ENCODE measurements around the gene GUCA2B.

GUCA2B gene

DNA sequence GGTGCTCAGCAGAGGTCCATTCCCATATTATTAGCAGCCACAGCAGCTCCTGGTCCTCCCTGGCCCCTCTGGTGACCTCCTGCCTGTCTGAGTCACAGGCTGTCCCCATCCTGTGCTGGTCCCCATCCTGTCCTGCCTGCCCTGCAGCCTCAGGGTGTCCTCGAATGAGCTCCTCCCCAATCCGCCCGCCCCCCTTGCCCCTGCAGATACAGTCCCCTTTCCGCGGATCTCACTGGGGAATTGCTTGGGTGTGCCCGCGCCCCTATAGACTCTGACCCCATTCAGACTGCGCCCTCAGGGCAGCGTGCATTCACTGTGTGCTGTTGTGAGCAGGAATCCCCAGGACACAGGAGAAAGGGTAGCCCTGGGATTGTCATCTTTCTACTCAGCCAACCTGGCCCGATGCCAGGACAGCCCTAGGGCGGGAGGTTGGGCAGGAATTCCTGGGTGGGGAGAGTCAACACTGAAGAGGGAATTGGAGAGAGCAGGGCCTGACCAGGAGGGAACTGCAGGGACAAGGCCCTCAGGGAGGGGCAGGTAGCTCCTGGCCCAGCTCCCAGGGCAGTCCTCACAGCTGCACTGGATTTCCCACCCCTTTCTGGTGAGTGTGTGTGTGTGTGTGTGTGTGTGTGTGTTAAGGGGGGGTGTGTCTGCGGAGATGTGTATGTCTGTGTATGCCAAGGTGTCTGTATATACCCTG lies 12.5 kb downstream of the GUCA2B start:
- no peak for DNase-seq (ENCODE audit: low read depth in 2 of 3, low spot score in 2 of 3)

DNA sequence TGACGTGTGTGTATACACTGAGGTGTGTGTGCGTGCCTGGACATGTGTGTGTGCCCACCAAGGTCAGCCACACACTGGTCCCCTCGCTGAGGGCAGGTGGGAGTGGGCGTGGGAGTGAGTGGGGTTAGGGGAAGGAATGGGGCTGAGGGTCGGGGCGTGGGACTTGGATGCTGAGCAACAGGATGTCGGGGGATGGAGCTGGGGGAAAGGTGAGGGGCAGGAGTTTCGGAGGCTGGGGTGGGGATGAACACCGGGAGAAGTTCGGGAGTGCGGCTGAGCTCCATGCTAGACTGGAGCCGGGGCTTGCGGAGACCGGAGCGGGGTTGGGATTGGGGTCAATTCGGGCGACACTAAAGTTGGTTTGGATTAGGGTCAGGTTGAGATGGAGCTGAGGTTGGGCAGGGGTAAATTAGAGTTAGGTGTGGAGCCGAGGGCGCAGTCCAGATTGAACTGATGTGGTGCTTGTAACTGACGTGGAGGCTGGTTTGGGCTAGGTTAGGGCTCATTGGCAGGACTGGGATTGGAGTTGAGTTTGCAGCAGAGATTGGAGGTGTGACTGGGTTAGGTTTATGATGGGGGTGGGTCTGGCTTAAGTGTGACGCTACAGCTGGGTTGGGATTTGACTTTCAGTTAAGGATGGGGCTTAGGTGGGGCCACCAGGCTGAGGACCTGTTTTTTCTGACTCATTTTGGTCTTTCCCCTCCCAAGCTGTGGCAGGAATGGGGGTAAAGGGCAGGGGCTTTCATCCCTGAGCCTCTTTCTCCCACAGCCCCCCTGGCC lies 14.6 kb downstream of the GUCA2B start:
- no peak for DNase-seq (ENCODE audit: low read depth in 2 of 3, low spot score in 2 of 3)

DNA sequence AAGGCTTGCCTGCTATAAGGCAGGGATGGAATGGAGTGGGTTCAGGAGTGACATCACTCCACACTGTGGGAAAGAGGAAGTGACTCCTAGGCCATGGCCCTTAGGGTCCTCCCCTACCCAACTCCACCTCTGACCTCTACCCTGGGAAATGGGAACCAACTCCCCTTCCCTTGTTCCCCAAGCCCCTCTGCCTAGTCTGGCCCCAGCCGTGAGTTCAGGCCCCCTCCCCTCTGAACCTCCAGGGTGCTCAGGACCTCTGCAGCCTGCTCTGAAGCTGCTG lies 15.1 kb downstream of the GUCA2B start:
- DNase-seq (ENCODE audit: low read depth in 2 of 3, low spot score in 2 of 3), result no peak

DNA sequence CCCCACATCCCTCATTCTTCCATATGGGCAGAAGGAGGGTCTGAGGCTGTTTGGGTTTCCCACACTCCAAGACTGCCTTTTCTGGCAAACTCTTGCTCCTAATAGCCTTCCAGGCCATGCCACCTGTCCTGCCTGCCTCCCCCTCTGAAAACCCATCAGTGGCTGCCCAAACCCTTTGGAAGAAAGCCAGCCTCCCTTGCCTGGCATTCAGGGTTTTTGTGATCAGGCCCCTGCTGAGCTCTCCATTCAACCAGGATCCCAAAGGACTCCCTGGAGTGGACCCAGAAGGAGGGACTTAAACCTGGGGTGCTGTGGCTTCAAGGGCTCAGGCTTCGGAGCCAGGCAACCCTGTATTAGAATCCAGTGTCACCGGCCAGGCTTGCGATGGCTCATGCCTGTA lies 15.6 kb downstream of the GUCA2B start:
- no peak for DNase-seq (ENCODE audit: low read depth in 2 of 3, low spot score in 2 of 3)

DNA sequence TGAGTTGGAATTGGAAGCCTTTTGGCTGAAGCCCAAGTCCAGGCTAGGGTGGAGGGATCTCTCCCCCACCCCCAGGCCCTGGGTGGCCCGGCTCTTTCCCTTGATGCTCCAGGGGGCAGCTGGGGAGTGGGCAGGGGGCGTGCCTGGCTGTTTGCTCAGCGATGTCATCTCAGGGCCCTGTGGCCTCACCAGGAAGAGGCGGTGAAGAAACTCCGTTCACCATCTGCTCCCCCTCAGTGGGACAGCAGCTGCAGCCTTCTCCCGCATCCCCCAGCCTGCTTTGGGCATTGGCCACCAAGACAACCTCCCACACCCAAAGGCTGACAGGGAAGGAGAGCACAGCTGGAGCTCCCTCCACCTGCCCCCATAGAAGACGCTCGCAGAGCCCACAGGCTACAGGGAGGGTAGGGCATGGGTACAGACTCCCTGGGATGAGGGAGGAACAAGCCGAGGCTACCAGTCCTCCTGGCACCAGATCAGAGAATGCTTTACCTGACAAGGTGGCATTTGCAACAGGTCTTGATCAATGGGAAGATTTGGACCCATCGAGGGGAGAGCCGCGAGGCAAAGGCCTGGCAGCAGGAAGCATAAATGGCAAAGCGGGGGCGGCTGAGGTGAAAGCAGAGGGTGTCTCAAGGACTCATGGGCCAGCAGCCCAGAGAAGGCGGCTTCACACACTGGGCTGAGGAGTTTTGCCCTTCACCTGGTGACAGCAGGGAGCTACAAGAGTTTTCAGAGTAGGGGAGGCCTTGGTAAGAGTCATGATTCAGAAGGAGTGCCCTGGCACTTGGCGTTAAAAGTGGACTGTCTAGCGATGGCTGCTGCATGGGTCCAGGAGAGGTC lies 17.8 kb downstream of the GUCA2B start:
- DNase-seq (ENCODE audit: low read depth in 2 of 3, low spot score in 2 of 3), result no peak

DNA sequence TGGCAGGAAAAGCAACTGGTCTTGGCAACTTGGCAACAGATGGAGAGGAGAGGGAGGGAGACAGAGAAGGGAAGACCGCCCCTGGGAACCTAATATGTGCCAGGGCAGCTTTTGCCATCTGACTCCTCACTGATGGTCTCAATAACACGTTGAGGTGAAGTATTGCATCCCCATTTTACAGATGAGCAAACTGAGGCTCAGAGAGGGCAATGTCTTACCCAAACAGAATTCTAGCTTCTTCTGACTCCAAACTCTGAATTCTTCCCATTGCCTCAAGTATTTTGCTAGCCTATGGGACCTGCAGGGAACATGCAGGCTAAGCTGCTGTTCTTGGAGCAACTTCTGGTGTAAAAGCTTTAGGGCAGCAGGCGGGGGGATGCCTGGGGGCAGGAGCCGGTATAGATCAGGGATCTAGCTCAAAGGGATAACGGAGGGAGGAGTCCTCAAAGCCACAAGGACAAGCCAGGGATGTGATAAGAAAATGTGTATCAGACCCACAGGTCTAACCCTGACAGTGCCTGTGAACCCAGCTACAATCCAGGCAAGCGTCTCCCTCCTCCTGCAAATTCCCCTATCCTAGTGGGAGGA lies 18.6 kb downstream of the GUCA2B start:
- no peak for DNase-seq (ENCODE audit: low read depth in 2 of 3, low spot score in 2 of 3)

DNA sequence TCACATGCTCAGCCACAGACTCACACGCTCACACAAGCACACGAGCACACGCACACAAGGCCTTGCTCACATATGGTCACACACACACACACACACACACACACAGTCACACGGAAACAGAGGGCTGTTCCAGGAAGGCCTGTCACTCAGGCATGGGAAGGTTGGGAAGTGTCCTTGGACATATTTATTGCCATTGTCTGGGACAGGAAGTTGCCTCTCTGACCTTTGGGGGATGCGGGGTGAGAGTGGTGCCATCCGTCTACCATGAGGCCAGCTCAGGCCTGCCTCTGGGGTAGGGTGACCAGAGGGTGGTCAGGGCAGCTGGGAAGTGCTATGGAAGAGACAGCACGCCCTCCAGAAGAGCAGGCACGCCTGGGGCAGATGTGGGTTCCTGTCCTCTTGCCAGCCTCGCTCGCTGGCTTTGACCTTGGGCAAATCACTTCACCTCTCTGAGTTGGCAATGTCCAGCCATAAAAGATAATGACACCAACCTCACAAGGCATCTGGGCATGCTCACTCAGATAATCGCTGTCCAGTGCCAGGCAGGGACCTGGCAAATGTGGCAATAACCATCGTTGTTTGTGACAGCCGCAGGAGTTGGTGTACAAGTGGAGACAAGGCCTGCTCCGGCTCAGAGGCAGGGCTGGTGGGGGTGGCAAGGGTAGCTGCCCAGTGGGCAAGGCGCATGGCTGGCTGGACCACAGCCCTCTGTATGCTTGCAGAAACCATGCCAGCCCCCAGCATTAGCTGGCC lies 19.3 kb downstream of the GUCA2B start:
- DNase-seq (ENCODE audit: low read depth in 2 of 3, low spot score in 2 of 3), result no peak

DNA sequence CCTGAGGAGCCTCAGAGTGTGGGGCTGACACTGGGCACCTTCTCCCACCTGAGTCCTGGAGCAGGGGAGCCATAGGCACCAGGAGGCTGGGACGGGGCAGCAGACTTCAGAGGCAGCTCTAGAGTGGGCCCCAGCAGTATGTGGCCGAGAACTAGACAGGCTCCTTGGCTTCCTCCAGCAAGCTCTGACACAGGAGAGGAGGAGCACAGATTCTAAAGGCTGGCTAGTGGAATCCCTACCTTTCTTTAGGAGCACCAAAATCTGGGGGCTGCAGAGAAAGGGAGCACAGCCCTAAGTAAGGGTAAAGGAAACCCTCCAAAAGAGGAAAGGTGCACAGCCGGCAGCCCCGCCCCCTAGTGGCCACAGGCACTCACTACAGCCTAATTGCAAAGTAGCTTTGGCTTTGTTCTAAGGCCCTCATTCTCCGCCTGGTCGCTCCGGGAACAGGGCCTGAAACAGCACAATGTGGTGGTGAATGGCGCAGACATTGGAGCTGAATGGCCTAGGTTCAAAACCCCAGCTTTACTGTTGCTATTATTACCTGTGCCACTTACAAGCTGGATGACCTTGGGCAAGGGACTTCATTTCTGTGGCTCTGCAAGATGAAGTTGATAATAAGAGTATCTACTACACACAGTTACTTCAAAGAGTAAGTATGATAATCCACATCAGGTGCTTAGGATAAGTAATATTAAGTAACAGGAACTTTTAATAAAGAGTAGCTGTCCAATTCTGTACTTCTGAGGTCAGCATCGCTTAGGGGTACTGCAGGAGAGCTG lies 20.1 kb downstream of the GUCA2B start:
- peak; percentile 15 to 55 (median 52) for DNase-seq (ENCODE audit: low read depth in 2 of 3, low spot score in 2 of 3)

DNA sequence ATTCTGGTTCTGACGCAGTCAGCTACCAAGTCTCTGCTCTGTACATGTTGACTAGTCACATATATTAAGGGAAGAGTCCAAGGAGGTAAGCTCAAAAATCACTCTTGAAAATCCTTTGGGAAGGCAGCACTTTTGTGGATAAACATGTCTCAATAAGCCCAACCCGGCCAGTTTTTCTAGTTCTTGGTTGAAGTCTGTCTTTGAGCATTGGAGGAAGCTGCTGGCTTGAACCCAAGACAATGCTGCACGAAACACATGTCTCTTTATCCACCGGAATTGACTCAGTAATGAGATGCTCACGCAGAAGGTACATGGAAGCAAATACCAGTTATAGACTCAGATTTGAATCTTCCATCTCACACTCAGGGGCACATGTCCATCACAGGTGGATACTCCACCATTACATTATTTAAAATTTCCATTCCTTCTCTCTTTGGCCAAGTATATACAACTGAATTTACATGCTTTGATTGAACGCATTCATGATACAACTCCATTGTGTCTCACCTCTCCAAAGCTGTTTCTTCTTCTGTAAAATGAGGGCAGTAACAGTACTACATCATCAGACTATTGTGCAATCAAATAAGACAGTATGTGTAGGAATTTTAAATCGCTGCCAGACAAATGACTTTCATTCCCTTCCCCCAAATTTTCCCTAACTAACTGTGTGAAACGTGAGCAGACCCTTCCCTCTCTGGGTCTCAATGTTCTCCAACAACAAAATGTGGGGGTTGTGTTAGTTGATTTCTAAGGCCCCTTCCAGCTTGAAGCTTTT lies 20.9 kb downstream of the GUCA2B start:
- no peak for DNase-seq (ENCODE audit: low read depth in 2 of 3, low spot score in 2 of 3)

DNA sequence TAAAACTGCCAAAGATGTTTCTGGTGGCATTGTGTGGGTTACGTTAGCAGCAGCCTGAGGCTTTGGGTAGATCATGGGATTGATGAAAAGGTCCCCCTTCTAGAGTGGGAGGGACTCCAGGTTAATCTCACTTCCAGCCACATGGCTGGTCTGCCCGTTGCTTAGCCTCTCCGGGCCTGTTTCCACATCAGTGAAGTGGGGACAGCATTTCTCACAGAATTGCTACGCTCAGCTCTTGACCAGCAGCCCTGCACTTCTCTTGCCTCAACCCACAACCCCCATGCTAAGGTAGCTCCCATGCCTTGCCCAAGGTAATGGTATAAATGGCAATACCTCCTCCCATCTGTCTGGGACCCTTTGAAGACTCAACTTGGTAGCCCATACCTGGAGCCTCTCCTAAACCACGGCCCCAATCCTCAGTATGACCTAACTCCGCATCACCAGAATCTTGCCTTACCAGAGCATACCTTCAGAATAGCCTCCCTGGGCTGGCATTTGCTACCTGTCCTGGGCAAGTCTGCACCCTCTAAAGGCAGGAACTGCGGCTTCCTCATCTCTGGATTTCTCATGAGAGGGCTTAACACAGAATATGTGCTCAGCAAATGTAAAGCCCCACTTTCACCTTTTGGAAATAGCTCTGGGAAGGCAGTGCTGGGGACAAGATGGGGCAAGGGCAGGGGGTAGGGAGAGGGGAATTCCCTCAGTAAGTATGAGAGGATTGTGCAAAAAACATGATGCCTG lies 22.3 kb downstream of the GUCA2B start:
- no peak for DNase-seq (ENCODE audit: low read depth in 2 of 3, low spot score in 2 of 3)

DNA sequence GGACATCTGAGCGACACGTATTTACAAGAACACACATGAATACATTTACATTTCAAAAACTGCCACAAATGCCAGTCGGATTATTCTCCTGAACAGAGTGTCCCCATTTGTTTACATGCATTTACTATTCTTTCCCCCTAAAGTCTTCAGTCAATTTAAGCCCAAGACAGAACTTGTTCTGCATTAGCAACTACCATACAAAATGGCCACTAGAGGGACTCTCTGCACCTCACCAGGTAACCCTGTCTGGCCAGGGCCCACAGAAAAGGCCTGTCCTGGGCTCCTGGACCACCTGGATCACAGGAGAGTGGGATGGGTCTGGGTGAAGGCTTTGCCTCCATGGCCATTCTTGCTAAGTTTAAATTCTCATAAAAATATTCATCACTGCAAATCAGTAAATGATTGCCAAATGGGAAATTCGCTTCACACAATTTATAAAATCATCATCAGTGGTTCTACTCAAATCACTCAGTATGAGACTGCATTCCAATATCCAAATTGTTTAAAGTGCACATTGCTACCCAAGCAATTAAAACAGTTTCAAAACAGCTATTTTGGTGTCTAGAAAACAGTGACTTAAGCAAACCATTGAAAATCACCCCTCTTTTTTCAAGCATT lies 23.8 kb downstream of the GUCA2B start:
- no peak for DNase-seq (ENCODE audit: low read depth in 2 of 3, low spot score in 2 of 3)

DNA sequence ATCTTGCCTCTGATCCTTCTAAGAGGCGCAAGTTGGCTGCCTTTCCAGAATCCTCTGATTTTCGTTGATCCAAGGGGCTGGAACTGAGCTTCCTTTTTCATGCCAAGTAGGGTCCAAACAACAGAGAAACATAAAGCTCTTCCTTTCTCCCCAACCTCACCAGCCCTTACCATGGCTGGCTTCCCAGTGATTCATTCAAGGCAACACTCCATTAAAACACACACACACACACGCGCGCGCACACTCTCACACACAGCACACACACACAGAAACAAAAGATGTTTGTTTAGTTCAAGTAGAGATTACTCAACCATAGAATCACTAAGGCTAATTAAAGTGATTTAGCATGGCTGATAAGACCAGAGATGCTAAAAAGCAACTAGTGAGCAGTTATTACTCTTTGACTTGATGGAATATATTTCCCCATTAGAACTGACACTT lies 24.4 kb downstream of the GUCA2B start:
- no peak for DNase-seq (ENCODE audit: low read depth in 2 of 3, low spot score in 2 of 3)

DNA sequence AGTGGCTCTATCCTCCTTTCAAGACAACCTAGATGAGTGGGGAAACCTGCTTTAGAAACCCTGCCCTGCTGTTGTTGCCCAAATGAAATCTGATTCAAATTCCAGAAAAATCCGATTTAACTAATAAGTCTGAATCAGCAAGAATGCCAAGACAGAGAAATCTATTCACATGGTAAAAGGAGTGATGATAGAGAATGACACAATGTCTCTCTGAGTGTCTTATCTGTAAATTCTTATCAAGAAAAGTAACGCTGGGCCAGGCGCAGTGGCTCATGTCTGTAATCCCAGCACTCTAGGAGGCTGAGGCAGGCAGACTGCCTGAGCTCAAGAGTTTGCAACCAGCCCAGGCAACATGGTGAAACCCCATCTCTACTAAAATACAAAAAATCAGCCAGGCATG lies 25.0 kb downstream of the GUCA2B start:
- DNase-seq (ENCODE audit: low read depth in 2 of 3, low spot score in 2 of 3), result no peak

DNA sequence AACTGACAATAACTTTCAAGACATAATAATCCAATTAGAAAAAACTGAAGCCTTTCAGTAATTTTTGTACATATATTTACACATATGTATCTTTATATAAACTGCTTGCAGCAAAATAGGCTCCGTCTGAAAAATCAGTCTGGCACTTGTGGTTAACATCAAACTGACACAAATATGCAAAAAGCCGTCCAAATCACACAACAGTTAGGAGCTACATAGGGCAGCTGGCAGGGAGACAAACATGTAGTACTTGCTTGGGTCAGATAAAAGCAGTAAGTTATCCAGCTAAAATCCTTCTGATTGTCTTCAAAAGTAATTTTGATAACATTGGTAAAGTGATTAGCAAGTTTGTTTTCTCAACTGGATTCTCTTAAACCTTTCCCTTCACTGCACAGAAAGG lies 26.1 kb downstream of the GUCA2B start:
- no peak for DNase-seq (ENCODE audit: low read depth in 2 of 3, low spot score in 2 of 3)

DNA sequence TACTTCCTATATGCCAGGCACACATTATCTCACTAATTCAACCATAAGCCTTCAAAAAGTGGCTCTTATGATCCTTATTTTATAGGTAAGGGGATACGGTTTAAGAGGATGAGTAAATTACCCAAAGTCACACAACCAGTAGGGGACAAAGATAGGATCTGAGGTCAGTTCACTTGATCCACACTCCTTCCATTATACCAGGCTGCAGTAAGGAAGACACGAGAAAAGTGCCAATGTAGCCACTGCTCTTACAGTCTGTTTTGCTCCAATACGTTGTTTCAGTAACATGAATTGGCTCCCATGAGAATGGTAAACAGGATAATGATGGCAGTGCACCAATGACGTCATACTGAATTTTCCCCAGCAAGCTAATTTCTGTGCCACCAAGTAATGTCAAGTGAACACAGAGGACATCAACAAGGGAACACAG lies 26.7 kb downstream of the GUCA2B start:
- DNase-seq (ENCODE audit: low read depth in 2 of 3, low spot score in 2 of 3), result no peak

DNA sequence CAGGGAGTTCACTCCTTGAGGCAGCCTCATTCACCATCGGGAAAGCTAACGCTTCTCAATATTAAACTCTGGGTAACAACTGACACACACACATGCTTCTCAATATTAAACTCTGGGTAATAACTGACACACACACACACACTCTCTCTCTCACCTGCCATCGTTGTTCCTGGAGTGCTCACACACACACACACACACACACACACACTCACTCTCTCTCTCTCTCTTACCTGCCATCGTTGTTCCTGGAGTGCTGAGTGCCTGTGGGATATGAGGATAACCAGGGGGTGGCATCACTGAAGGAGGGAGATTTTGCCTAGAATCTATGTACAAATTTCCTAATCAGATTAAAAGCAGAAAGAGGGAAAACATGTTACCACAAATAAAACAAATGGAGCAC lies 28.5 kb downstream of the GUCA2B start:
- no peak for DNase-seq (ENCODE audit: low read depth in 2 of 3, low spot score in 2 of 3)

DNA sequence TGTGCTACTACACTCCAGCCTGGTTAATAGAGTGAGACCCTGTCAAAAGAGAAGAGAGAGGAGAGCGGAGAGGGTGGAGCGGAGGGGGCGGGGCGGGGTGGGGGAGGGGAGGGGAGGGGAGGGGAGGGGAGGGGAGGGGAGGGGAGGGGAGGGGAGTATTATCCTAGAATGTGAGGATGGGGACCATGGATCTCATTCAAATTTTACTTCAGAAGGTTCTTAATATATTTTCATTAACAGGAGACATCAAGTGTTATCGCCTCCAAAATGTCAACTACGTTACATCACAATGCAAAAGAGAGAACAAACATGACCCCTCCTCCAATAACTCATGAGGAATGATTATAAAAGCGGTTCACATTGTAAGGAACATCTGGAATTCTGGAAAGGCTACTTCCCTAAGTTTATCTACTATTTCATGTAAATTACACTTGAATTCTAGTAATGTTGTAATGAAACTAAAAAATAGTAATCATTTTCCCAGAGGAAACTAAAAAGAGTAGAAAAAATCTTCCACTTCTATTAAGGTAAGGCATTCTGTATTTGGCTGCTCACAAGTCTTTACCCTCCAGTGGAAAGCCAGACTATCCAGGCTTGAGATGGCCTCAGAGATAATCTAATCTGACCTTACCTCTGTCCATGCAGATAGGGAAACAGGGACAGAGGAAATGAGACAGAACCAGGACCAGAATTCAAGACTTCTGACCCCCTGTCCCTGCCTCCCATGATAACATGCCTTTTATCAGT lies 30.2 kb downstream of the GUCA2B start:
- no peak for DNase-seq (ENCODE audit: low read depth in 2 of 3, low spot score in 2 of 3)

DNA sequence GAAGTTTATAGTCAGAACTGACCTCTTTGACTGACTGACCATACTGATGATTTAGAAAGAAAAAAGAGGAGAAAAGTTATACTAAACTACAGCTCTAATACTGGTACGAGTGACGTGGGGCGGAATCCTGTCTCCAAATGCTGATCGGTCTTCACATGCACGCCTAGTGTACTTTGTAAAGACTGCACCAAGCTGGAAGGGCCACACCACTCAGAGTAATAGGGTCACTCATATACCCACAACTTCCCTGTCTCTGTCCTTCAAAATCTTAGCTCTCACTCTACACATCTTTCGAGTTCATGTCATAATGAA lies 30.7 kb downstream of the GUCA2B start:
- no peak for DNase-seq (ENCODE audit: low read depth in 2 of 3, low spot score in 2 of 3)
